ENCODE data around the gene GPSM3.
"Not testable (repeated sequence)": the region's sequence is repeated elsewhere in the genome, so short reads cannot be mapped to it uniquely, and the experiment has no call there.

The GPSM3 gene

GRCh38 chr6:32195902-32196681 lies 3.6 kb upstream of the GPSM3 start:
- Histone ChIP-seq H3K27me3 (ENCODE audit: insufficient read depth, low read length, poor library complexity) (no peaks in the 10 kb centered on the region), H4K20me1 (ENCODE audit: insufficient read depth, low read length) (no peaks in the 10 kb centered on the region), H3K4me2 (ENCODE audit: insufficient read depth, low read length) (peak overlapping the region; percentile 80), H3K9me3 (ENCODE audit: insufficient read depth, low read length, severe bottlenecking) (no peaks in the 10 kb centered on the region), H3K4me1 (ENCODE audit: insufficient read depth, low read length) (peaks cover 52% of the 10 kb centered on the region), H3K9ac (ENCODE audit: low read depth, low read length) (peak overlapping the region; percentile 81), H3K4me3 (ENCODE audit: low read depth in 1 of 2, low read length in 2 of 2) (peak overlapping the region; percentile 43 to 77; a peak in 3 of 4 replicates), H3K27ac (ENCODE audit: low read length) (peak overlapping the region; percentile 87), H2AFZ (ENCODE audit: low read depth, low read length) (peak overlapping the region; percentile 83), H3K79me2 (ENCODE audit: insufficient read depth, low read length) (peaks cover 34% of the 10 kb centered on the region), H3K36me3 (ENCODE audit: insufficient read depth, low read length) (no peaks in the 10 kb centered on the region; the same call in 1 of the 2 replicates)
- no peak for TF ChIP-seq EZH2 (IDR thresholded peaks at IDR 0.05; ENCODE audit: borderline replicate concordance, low read depth, low read length, severe bottlenecking)
- ATAC-seq (ENCODE audit: insufficient read depth, low read depth) (peak; percentile 75), DNase-seq (peak; percentile 65)

- peaks cover 39% of the 10 kb centered on the region for H3K79me2 ChIP-seq (ENCODE audit: insufficient read depth, low read length)
- H3K27me3 ChIP-seq (ENCODE audit: insufficient read depth, low read length, poor library complexity) = no peaks in the 10 kb centered on the region
- H3K36me3 ChIP-seq (ENCODE audit: insufficient read depth, low read length) = peaks cover 2% of the 10 kb centered on the region; the same call in 1 of the 2 replicates
- H3K4me3 ChIP-seq (ENCODE audit: low read depth in 1 of 2, low read length in 2 of 2) = peak overlapping the region; percentile 43 to 77; a peak in 3 of 4 replicates
- peak overlapping the region; percentile 80 for H3K4me2 ChIP-seq (ENCODE audit: insufficient read depth, low read length)
- DNase-seq (peak; percentile 100), ATAC-seq (ENCODE audit: insufficient read depth, low read depth) (no peak)
- peak overlapping the region; percentile 96 for H3K27ac ChIP-seq (ENCODE audit: low read length)
- H3K4me1 ChIP-seq (ENCODE audit: insufficient read depth, low read length) = peaks cover 57% of the 10 kb centered on the region
- peak overlapping the region; percentile 83 for H2AFZ ChIP-seq (ENCODE audit: low read depth, low read length)
- TF ChIP-seq EZH2 (IDR thresholded peaks at IDR 0.05; ENCODE audit: borderline replicate concordance, low read depth, low read length, severe bottlenecking) (no peak), CTCF (IDR thresholded peaks at IDR 0.05; ENCODE audit: borderline replicate concordance, extremely low read depth, low read length, poor library complexity, severe bottlenecking) (peak; percentile 42)
- no peaks in the 10 kb centered on the region for H3K9me3 ChIP-seq (ENCODE audit: insufficient read depth, low read length, severe bottlenecking)
- no peaks in the 10 kb centered on the region for H4K20me1 ChIP-seq (ENCODE audit: insufficient read depth, low read length)
- peak overlapping the region; percentile 81 for H3K9ac ChIP-seq (ENCODE audit: low read depth, low read length)
These were observed 3.1 kb upstream of the GPSM3 start for GRCh38 chr6:32195652-32195901.

- Histone ChIP-seq H3K27ac (ENCODE audit: low read length) (peak overlapping the region; percentile 96), H4K20me1 (ENCODE audit: insufficient read depth, low read length) (no peaks in the 10 kb centered on the region), H3K4me2 (ENCODE audit: insufficient read depth, low read length) (peak overlapping the region; percentile 80), H3K79me2 (ENCODE audit: insufficient read depth, low read length) (peaks cover 43% of the 10 kb centered on the region), H3K9me3 (ENCODE audit: insufficient read depth, low read length, severe bottlenecking) (no peaks in the 10 kb centered on the region), H3K4me1 (ENCODE audit: insufficient read depth, low read length) (peaks cover 62% of the 10 kb centered on the region), H3K27me3 (ENCODE audit: insufficient read depth, low read length, poor library complexity) (no peaks in the 10 kb centered on the region), H3K36me3 (ENCODE audit: insufficient read depth, low read length) (peaks cover 2% of the 10 kb centered on the region; the same call in 1 of the 2 replicates), H3K9ac (ENCODE audit: low read depth, low read length) (peak overlapping the region; percentile 81), H2AFZ (ENCODE audit: low read depth, low read length) (peak overlapping the region; percentile 67), H3K4me3 (ENCODE audit: low read depth in 1 of 2, low read length in 2 of 2) (peak overlapping the region; percentile 45 to 77; a peak in 3 of 4 replicates)
- ATAC-seq (ENCODE audit: insufficient read depth, low read depth) (peak; percentile 88), DNase-seq (peak; percentile 58)
- TF ChIP-seq CTCF (IDR thresholded peaks at IDR 0.05; ENCODE audit: borderline replicate concordance, extremely low read depth, low read length, poor library complexity, severe bottlenecking) = peak; percentile 78
- TF ChIP-seq EZH2 (IDR thresholded peaks at IDR 0.05; ENCODE audit: borderline replicate concordance, low read depth, low read length, severe bottlenecking) = no peak
These were observed 2.6 kb upstream of the GPSM3 start for GRCh38 chr6:32194825-32195651.

- DNase-seq (no peak), ATAC-seq (ENCODE audit: insufficient read depth, low read depth) (no peak)
- H3K27ac ChIP-seq (ENCODE audit: low read length) = peak overlapping the region; percentile 96
- peaks cover 47% of the 10 kb centered on the region for H3K79me2 ChIP-seq (ENCODE audit: insufficient read depth, low read length)
- peaks cover 2% of the 10 kb centered on the region; the same call in 1 of the 2 replicates for H3K36me3 ChIP-seq (ENCODE audit: insufficient read depth, low read length)
- TF ChIP-seq CTCF (IDR thresholded peaks at IDR 0.05; ENCODE audit: borderline replicate concordance, extremely low read depth, low read length, poor library complexity, severe bottlenecking) = no peak
- no peak for TF ChIP-seq EZH2 (IDR thresholded peaks at IDR 0.05; ENCODE audit: borderline replicate concordance, low read depth, low read length, severe bottlenecking)
- no peak overlapping the region for H2AFZ ChIP-seq (ENCODE audit: low read depth, low read length)
- peak overlapping the region; percentile 81 for H3K9ac ChIP-seq (ENCODE audit: low read depth, low read length)
- no peaks in the 10 kb centered on the region for H3K27me3 ChIP-seq (ENCODE audit: insufficient read depth, low read length, poor library complexity)
- H3K9me3 ChIP-seq (ENCODE audit: insufficient read depth, low read length, severe bottlenecking) = no peaks in the 10 kb centered on the region
- H3K4me2 ChIP-seq (ENCODE audit: insufficient read depth, low read length) = peak overlapping the region; percentile 80
- H3K4me3 ChIP-seq (ENCODE audit: low read depth in 1 of 2, low read length in 2 of 2) = peak overlapping the region in 1 of 2 experiments; percentile 77; a peak in 2 of 4 replicates
- H4K20me1 ChIP-seq (ENCODE audit: insufficient read depth, low read length) = no peaks in the 10 kb centered on the region
- H3K4me1 ChIP-seq (ENCODE audit: insufficient read depth, low read length) = peaks cover 62% of the 10 kb centered on the region
These were observed 1.9 kb upstream of the GPSM3 start for GRCh38 chr6:32194388-32194787.

GRCh38 chr6:32193096-32193495 lies 653 bp upstream of the GPSM3 start:
- Histone ChIP-seq H3K27ac (ENCODE audit: low read length) (peak overlapping the region; percentile 96), H3K4me2 (ENCODE audit: insufficient read depth, low read length) (peak overlapping the region; percentile 80), H3K79me2 (ENCODE audit: insufficient read depth, low read length) (peaks cover 60% of the 10 kb centered on the region), H3K9ac (ENCODE audit: low read depth, low read length) (peak overlapping the region; percentile 78), H2AFZ (ENCODE audit: low read depth, low read length) (peak overlapping the region; percentile 72), H3K36me3 (ENCODE audit: insufficient read depth, low read length) (peaks cover 14% of the 10 kb centered on the region), H3K4me3 (ENCODE audit: low read depth in 1 of 2, low read length in 2 of 2) (peak overlapping the region; percentile 40 to 70; a peak in 3 of 4 replicates), H3K4me1 (ENCODE audit: insufficient read depth, low read length) (peaks cover 75% of the 10 kb centered on the region)
- DNase-seq = peak; percentile 30
- ATAC-seq (ENCODE audit: insufficient read depth, low read depth); H3K9me3 ChIP-seq (ENCODE audit: insufficient read depth, low read length, severe bottlenecking); H3K27me3 ChIP-seq (ENCODE audit: insufficient read depth, low read length, poor library complexity); H4K20me1 ChIP-seq (ENCODE audit: insufficient read depth, low read length): not testable (repeated sequence)

All from DND-41 (cell line).